Measurements from ENCODE around the gene MAPK6.

The MAPK6 gene

GRCh38 chr15:52078197-52078875 is 59.3 kb downstream of the MAPK6 start:
- H3K9me3 ChIP-seq (ENCODE audit: insufficient read depth, low read depth, low read length) = no peaks in the 10 kb centered on the region
- no peak overlapping the region for H3K4me2 ChIP-seq (ENCODE audit: low read length)
- H2BK12ac ChIP-seq (ENCODE audit: low read length) = no peak overlapping the region
- no peak overlapping the region for H4K8ac ChIP-seq (ENCODE audit: low read depth, low read length)
- no peaks in the 10 kb centered on the region for H3K27me3 ChIP-seq (ENCODE audit: insufficient read depth, low read length)
- H3K14ac ChIP-seq (ENCODE audit: low read length) = no peak overlapping the region
- H3K18ac ChIP-seq (ENCODE audit: low read length) = no peak overlapping the region
- no peaks in the 10 kb centered on the region for H3K79me2 ChIP-seq (ENCODE audit: control insufficient read depth, insufficient read depth, low read length, poor library complexity)
- no peak overlapping the region for H2AK5ac ChIP-seq (ENCODE audit: low read length)
- DNase-seq = no peak
- no peak overlapping the region for H2AFZ ChIP-seq (ENCODE audit: insufficient read depth, low read length, poor library complexity)
- no peak overlapping the region for H3K27ac ChIP-seq (ENCODE audit: low read depth, low read length)
- H3K23ac ChIP-seq (ENCODE audit: low read length) = no peak overlapping the region
- WGBS (ENCODE audit: extremely low coverage, insufficient coverage, insufficient read length) = no CpG with 5 or more reads among the region's 10 CpGs
- H3K79me1 ChIP-seq (ENCODE audit: low read length) = no peaks in the 10 kb centered on the region
- H2BK5ac ChIP-seq (ENCODE audit: low read depth, low read length, poor library complexity) = no peak overlapping the region
- no peak overlapping the region for H3K4me3 ChIP-seq (ENCODE audit: low read depth, low read length)
- no peak overlapping the region for H3K4ac ChIP-seq (ENCODE audit: low read depth, low read length)
- H3K4me1 ChIP-seq (ENCODE audit: control insufficient read depth in 1 of 2, insufficient read depth in 2 of 2, low read length in 2 of 2) = no peaks in the 10 kb centered on the region
- no peaks in the 10 kb centered on the region for H3K36me3 ChIP-seq (ENCODE audit: control insufficient read depth in 1 of 2, insufficient read depth in 2 of 2, low read length in 2 of 2)
- no peak overlapping the region for H3K9ac ChIP-seq (ENCODE audit: low read length)
- H4K12ac ChIP-seq (ENCODE audit: low read depth, low read length) = no peak overlapping the region
- no peak overlapping the region for H4K91ac ChIP-seq (ENCODE audit: low read depth, low read length)
- no peak overlapping the region for H2BK120ac ChIP-seq (ENCODE audit: insufficient read depth, low read length, poor library complexity)

- no CpG with 5 or more reads among the region's 13 CpGs for WGBS (ENCODE audit: extremely low coverage, insufficient coverage, insufficient read length)
- no peak overlapping the region for H4K8ac ChIP-seq (ENCODE audit: low read depth, low read length)
- DNase-seq = peak; percentile 59 to 87
- no peak overlapping the region for H2AK5ac ChIP-seq (ENCODE audit: low read length)
- H2BK120ac ChIP-seq (ENCODE audit: insufficient read depth, low read length, poor library complexity) = no peak overlapping the region
- H2AFZ ChIP-seq (ENCODE audit: insufficient read depth, low read length, poor library complexity) = no peak overlapping the region
- no peak overlapping the region for H3K23ac ChIP-seq (ENCODE audit: low read length)
- H4K12ac ChIP-seq (ENCODE audit: low read depth, low read length) = no peak overlapping the region
- no peak overlapping the region for H3K18ac ChIP-seq (ENCODE audit: low read length)
- H3K9me3 ChIP-seq (ENCODE audit: insufficient read depth, low read depth, low read length) = no peaks in the 10 kb centered on the region
- no peak overlapping the region for H3K4me3 ChIP-seq (ENCODE audit: low read depth, low read length)
- H3K9ac ChIP-seq (ENCODE audit: low read length) = no peak overlapping the region
- H3K27me3 ChIP-seq (ENCODE audit: insufficient read depth, low read length) = no peaks in the 10 kb centered on the region
- no peak overlapping the region for H2BK12ac ChIP-seq (ENCODE audit: low read length)
- no peaks in the 10 kb centered on the region for H3K4me1 ChIP-seq (ENCODE audit: control insufficient read depth in 1 of 2, insufficient read depth in 2 of 2, low read length in 2 of 2)
- H3K79me1 ChIP-seq (ENCODE audit: low read length) = no peaks in the 10 kb centered on the region
- H3K79me2 ChIP-seq (ENCODE audit: control insufficient read depth, insufficient read depth, low read length, poor library complexity) = no peaks in the 10 kb centered on the region
- no peaks in the 10 kb centered on the region for H3K36me3 ChIP-seq (ENCODE audit: control insufficient read depth in 1 of 2, insufficient read depth in 2 of 2, low read length in 2 of 2)
- no peak overlapping the region for H4K91ac ChIP-seq (ENCODE audit: low read depth, low read length)
- no peak overlapping the region for H3K14ac ChIP-seq (ENCODE audit: low read length)
- H3K4me2 ChIP-seq (ENCODE audit: low read length) = no peak overlapping the region
- H2BK5ac ChIP-seq (ENCODE audit: low read depth, low read length, poor library complexity) = no peak overlapping the region
- no peak overlapping the region for H3K4ac ChIP-seq (ENCODE audit: low read depth, low read length)
- H3K27ac ChIP-seq (ENCODE audit: low read depth, low read length) = no peak overlapping the region
These were observed 60.1 kb downstream of the MAPK6 start for GRCh38 chr15:52078876-52079700.

GRCh38 chr15:52080031-52080430 is 61.0 kb downstream of the MAPK6 start:
- no peak overlapping the region for H3K18ac ChIP-seq (ENCODE audit: low read length)
- DNase-seq = no peak
- WGBS (ENCODE audit: extremely low coverage, insufficient coverage, insufficient read length) = no CpG with 5 or more reads among the region's 5 CpGs

GRCh38 chr15:52080706-52081392 is 61.8 kb downstream of the MAPK6 start:
- H4K12ac ChIP-seq (ENCODE audit: low read depth, low read length) = no peak overlapping the region

More at GRCh38 chr15:52080031-52080430, 61.0 kb downstream of the MAPK6 start:
- no peak overlapping the region for H2BK5ac ChIP-seq (ENCODE audit: low read depth, low read length, poor library complexity)
- H2AFZ ChIP-seq (ENCODE audit: insufficient read depth, low read length, poor library complexity) = no peak overlapping the region
- no peak overlapping the region for H2BK12ac ChIP-seq (ENCODE audit: low read length)
- H3K79me1 ChIP-seq (ENCODE audit: low read length) = no peaks in the 10 kb centered on the region
- H3K9ac ChIP-seq (ENCODE audit: low read length) = no peak overlapping the region
- no peak overlapping the region for H3K4me3 ChIP-seq (ENCODE audit: low read depth, low read length)
- no peak overlapping the region for H2BK120ac ChIP-seq (ENCODE audit: insufficient read depth, low read length, poor library complexity)
- no peak overlapping the region for H3K4ac ChIP-seq (ENCODE audit: low read depth, low read length)
- H3K4me2 ChIP-seq (ENCODE audit: low read length) = no peak overlapping the region
- H3K23ac ChIP-seq (ENCODE audit: low read length) = no peak overlapping the region
- H3K79me2 ChIP-seq (ENCODE audit: control insufficient read depth, insufficient read depth, low read length, poor library complexity) = no peaks in the 10 kb centered on the region
- H3K36me3 ChIP-seq (ENCODE audit: control insufficient read depth in 1 of 2, insufficient read depth in 2 of 2, low read length in 2 of 2) = no peaks in the 10 kb centered on the region
- no peaks in the 10 kb centered on the region for H3K4me1 ChIP-seq (ENCODE audit: control insufficient read depth in 1 of 2, insufficient read depth in 2 of 2, low read length in 2 of 2)
- H3K9me3 ChIP-seq (ENCODE audit: insufficient read depth, low read depth, low read length) = no peaks in the 10 kb centered on the region
- no peak overlapping the region for H3K27ac ChIP-seq (ENCODE audit: low read depth, low read length)
- H4K91ac ChIP-seq (ENCODE audit: low read depth, low read length) = no peak overlapping the region
- no peak overlapping the region for H3K14ac ChIP-seq (ENCODE audit: low read length)
- H3K27me3 ChIP-seq (ENCODE audit: insufficient read depth, low read length) = no peaks in the 10 kb centered on the region
- H4K12ac ChIP-seq (ENCODE audit: low read depth, low read length) = no peak overlapping the region
- no peak overlapping the region for H4K8ac ChIP-seq (ENCODE audit: low read depth, low read length)
- H2AK5ac ChIP-seq (ENCODE audit: low read length) = no peak overlapping the region

More at GRCh38 chr15:52080706-52081392, 61.8 kb downstream of the MAPK6 start:
- Histone ChIP-seq H2AK5ac (ENCODE audit: low read length) (no peak overlapping the region), H3K4me2 (ENCODE audit: low read length) (no peak overlapping the region), H3K27ac (ENCODE audit: low read depth, low read length) (no peak overlapping the region), H3K4ac (ENCODE audit: low read depth, low read length) (no peak overlapping the region), H3K23ac (ENCODE audit: low read length) (no peak overlapping the region), H4K91ac (ENCODE audit: low read depth, low read length) (no peak overlapping the region), H3K4me1 (ENCODE audit: control insufficient read depth in 1 of 2, insufficient read depth in 2 of 2, low read length in 2 of 2) (no peaks in the 10 kb centered on the region), H3K14ac (ENCODE audit: low read length) (no peak overlapping the region), H4K8ac (ENCODE audit: low read depth, low read length) (no peak overlapping the region), H3K79me1 (ENCODE audit: low read length) (no peaks in the 10 kb centered on the region), H2BK12ac (ENCODE audit: low read length) (no peak overlapping the region), H3K9ac (ENCODE audit: low read length) (no peak overlapping the region), H3K4me3 (ENCODE audit: low read depth, low read length) (no peak overlapping the region), H3K18ac (ENCODE audit: low read length) (no peak overlapping the region), H2BK5ac (ENCODE audit: low read depth, low read length, poor library complexity) (no peak overlapping the region), H3K79me2 (ENCODE audit: control insufficient read depth, insufficient read depth, low read length, poor library complexity) (no peaks in the 10 kb centered on the region), H3K36me3 (ENCODE audit: control insufficient read depth in 1 of 2, insufficient read depth in 2 of 2, low read length in 2 of 2) (no peaks in the 10 kb centered on the region), H2BK120ac (ENCODE audit: insufficient read depth, low read length, poor library complexity) (no peak overlapping the region), H2AFZ (ENCODE audit: insufficient read depth, low read length, poor library complexity) (no peak overlapping the region), H3K27me3 (ENCODE audit: insufficient read depth, low read length) (no peaks in the 10 kb centered on the region), H3K9me3 (ENCODE audit: insufficient read depth, low read depth, low read length) (no peaks in the 10 kb centered on the region)
- no peak for DNase-seq
- WGBS (ENCODE audit: extremely low coverage, insufficient coverage, insufficient read length) = no CpG with 5 or more reads among the region's 9 CpGs

Data from trophoblast cell (in vitro differentiated cells and primary cell).